ENCODE results near the gene SH2D2A. TPM values are rescaled to one million over a fixed set of nuclear protein-coding genes. Genes with fewer than 3 reads are reported as not detected.

SH2D2A gene
- total RNA-seq, 2 experiments from 2014 or later = 186 TPM

DNA sequence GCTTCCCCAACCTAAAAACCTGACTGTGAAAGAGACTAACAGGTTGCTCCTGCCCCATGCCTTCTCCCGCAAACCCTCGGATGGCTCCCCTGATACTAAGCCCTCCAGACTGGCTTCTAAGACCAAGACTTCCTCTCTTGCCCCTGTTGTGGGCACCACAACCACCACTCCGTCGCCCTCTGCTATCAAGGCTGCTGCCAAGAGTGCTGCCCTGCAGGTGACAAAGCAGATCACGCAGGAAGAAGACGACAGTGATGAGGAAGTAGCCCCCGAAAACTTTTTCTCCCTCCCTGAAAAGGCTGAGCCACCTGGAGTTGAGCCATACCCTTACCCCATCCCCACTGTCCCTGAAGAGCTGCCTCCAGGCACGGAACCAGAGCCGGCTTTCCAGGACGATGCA lies 30.0 kb downstream of the SH2D2A start:
- Mint-ChIP-seq H3K27me3 (no peaks in the 10 kb centered on the region), H3K36me3 (peaks cover 25% of the 10 kb centered on the region), H3K9me3 (no peaks in the 10 kb centered on the region), H3K4me3 (no peak overlapping the region), H3K27ac (no peak overlapping the region), H3K4me1 (peaks cover 6% of the 10 kb centered on the region)
- DNase-seq = no peak

DNA sequence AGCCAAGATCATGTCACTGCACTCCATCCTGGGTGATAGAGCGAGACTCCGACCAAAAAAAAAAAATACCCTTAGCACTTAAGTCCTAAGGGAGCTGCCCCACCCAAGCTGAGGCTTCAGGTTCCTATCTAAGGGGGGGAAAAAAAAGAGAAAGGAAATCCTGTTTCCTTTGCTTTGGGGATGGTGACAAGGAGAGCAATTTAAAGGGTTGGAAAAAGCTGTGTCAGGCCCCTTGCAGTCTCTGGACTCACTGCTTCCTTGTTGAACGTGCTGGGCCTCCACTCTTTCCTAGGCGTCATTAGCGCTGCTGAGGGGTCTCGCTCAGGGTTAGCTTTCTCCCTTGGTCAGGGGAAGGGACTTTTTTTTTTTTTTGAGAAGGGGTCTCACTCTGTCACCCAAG lies 31.2 kb downstream of the SH2D2A start:
- Mint-ChIP-seq H3K9me3 (no peaks in the 10 kb centered on the region), H3K36me3 (peaks cover 28% of the 10 kb centered on the region), H3K27ac (no peak overlapping the region), H3K27me3 (no peaks in the 10 kb centered on the region), H3K4me1 (peaks cover 14% of the 10 kb centered on the region), H3K4me3 (no peak overlapping the region)
- DNase-seq = no peak

DNA sequence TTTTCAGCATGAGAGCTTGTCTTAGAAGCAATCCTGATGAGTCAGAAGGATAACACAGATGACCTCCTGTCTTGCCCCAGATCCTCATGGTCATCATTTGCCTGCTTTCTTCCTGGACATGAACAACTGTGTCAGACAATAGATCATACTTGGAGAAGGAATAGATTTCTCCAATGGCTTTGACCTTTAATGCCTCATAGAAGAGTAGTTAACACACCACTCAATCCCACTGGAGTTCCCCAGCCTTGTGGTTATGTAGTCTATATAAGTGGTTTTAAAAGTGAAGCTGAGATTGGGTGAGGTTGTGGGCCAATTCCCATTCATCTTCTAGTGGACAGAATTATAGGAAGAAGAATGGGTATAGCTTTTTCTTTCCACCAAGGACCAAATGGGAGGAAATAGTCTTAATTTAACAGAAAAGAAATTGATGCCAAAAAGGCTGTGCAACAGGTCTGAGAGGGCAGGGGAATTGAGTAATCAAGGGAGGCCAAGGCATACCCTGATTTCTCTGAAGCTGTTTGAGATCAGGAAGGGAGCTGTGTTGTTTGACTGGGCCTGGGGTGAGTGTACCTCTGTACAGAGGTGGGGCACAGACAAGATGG lies 35.0 kb downstream of the SH2D2A start:
- peak overlapping the region; percentile 61 for H3K27ac Mint-ChIP-seq

DNA sequence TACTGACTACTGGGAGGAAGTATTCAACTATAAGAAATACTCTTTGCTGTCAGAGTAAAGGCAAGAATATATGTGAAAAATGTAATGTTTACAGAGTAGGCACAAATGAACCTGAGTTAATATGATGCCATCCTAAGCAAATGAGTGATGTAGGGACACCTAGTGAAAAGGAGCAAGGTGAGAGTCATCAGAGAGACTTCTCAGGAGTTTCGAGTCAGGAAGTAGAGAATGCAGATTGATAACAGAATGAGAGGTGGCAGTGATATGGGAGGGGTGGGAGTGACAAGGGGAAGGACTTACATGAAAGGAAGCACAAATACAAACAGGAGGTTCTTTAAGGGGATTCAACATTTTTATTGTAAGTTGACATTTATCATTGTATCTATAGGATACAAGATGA lies 39.1 kb downstream of the SH2D2A start:
- Mint-ChIP-seq H3K27ac (no peak overlapping the region), H3K36me3 (peaks cover 18% of the 10 kb centered on the region), H3K4me1 (peaks cover 45% of the 10 kb centered on the region), H3K27me3 (no peaks in the 10 kb centered on the region), H3K4me3 (no peak overlapping the region), H3K9me3 (no peaks in the 10 kb centered on the region)
- no peak for DNase-seq

More for the DNA sequence above, 35.0 kb downstream of the SH2D2A start:
- H3K4me3 Mint-ChIP-seq = no peak overlapping the region
- peaks cover 20% of the 10 kb centered on the region for H3K36me3 Mint-ChIP-seq
- no peaks in the 10 kb centered on the region for H3K9me3 Mint-ChIP-seq
- H3K27me3 Mint-ChIP-seq = no peaks in the 10 kb centered on the region
- H3K4me1 Mint-ChIP-seq = peaks cover 28% of the 10 kb centered on the region
- no peak for DNase-seq

DNA sequence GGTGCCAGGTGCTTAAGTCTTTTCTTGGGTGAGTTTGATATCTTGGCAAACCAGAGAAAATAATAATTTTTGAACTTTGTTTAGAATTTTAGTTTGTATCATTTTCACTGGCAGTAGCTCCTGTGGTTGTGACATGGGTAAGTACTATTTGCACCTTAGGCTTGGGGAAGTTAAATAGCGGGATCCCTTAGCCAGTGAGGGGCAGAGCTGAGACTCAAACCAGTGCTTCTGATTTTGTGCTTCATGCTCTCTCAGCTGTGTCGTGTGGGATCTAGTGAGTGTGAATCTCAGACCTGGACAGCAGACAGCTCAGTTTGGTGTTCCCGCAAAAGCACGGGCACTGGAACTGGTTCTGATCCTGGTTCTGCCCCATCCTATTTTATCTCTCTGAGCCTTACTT lies 39.7 kb downstream of the SH2D2A start:
- no peak for DNase-seq
- peaks cover 22% of the 10 kb centered on the region for H3K36me3 Mint-ChIP-seq
- no peak overlapping the region for H3K4me3 Mint-ChIP-seq

DNA sequence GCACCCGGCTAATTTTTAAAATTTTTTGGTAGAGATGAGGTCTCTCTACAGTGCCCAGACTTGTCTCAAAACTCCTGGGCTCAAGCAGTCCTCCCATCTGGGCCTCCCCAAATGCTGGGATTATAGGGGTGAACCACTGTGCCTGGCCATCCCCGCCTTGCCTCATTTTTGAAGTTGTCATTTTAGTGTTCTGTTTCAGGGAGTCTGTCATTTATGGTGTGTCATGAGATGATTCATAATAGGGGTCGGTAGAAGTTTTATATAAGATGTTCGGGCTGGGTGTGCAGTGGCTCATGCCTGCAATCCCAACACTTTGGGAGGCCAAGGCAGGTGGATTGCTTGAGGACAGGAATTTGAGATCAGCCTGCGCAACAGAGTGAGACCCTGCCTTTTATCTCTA lies 40.8 kb downstream of the SH2D2A start:
- Mint-ChIP-seq H3K27me3 (no peaks in the 10 kb centered on the region), H3K9me3 (no peaks in the 10 kb centered on the region), H3K36me3 (peaks cover 23% of the 10 kb centered on the region), H3K27ac (no peak overlapping the region), H3K4me1 (peaks cover 46% of the 10 kb centered on the region), H3K4me3 (no peak overlapping the region)
- DNase-seq = no peak

More for the DNA sequence above, 39.7 kb downstream of the SH2D2A start:
- H3K27me3 Mint-ChIP-seq = no peaks in the 10 kb centered on the region
- H3K4me1 Mint-ChIP-seq = peaks cover 49% of the 10 kb centered on the region
- no peak overlapping the region for H3K27ac Mint-ChIP-seq
- no peaks in the 10 kb centered on the region for H3K9me3 Mint-ChIP-seq

DNA sequence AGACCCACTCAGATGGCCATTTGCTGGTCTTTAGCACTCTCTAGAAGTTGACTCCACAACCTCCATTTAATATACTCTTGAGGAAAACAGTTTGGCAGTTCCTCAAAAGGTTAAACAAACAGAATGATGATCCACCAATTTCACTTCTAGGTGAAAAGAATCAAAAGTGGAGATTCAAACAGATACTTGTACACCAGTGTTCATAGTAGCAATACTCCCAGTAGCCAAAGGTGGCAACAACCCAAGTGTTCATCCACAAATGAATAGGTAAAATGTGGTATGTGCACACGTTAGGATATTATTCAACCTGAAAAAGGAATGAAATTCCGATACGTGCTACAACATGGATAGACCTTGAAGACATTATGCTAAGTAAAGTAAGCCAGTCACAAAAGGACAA lies 43.0 kb downstream of the SH2D2A start:
- Mint-ChIP-seq H3K4me3 (no peak overlapping the region), H3K27ac (no peak overlapping the region), H3K4me1 (peaks cover 63% of the 10 kb centered on the region), H3K36me3 (peaks cover 40% of the 10 kb centered on the region), H3K9me3 (no peaks in the 10 kb centered on the region), H3K27me3 (no peaks in the 10 kb centered on the region)
- DNase-seq = no peak

DNA sequence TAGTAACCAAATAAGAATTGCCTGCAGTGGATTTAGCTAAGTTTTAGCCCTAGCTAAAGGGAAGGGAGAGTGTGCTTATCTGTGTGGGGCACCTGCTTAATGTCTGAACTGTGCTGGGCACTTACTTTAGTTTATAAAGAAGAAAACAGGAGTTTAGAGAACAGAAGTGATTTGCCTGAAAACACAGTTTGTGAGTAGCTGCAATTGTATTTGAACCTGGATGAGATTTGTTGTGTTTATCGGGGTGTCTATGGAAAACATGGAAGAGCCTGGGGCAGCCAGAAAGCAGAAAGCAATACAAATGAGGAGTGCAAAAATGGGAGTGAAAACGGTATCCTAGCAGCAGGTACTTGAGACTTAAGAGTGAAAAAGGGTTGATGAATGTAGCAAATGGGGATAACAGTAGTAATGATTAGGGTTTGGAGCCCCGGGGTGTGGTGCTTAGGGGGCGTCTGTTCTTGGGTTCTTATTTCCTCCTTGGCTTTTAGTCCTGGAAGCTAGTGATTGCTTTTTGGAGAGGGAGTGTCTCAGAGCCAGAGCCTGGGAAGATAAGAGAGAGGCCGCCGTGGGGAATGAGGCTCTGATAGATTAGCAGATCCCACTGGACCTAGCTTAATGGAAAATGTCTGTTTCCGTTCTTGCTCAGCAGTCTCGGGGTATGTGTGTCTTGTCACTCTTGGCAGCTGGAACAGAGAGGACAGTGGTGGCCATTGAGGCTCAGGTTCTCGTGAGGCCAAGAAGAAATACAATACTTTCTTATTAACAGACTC lies 43.7 kb downstream of the SH2D2A start:
- Mint-ChIP-seq H3K36me3 (peaks cover 45% of the 10 kb centered on the region), H3K9me3 (no peaks in the 10 kb centered on the region), H3K27ac (no peak overlapping the region), H3K27me3 (no peaks in the 10 kb centered on the region), H3K4me3 (no peak overlapping the region), H3K4me1 (peaks cover 62% of the 10 kb centered on the region)
- no peak for DNase-seq

DNA sequence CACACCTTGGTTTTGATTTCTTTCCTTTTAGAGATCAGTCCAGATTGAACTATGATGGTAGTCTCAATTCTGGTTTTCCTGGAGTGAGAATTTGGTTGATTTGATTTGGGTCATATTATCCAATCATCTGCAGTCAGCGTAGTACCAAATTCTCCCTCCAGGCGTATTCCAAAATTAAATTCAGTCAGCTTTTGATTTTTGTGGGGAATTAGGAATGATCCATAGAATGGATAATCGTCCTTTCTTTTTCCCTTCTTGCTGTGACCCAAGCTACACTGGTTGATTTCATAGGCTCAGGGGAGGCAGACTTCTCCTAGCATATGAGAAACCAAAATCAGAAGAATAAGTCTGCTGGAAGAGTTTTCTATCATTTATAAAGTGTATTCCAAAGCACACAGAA lies 44.4 kb downstream of the SH2D2A start:
- Mint-ChIP-seq H3K4me1 (peaks cover 56% of the 10 kb centered on the region), H3K27ac (no peak overlapping the region), H3K27me3 (no peaks in the 10 kb centered on the region), H3K4me3 (no peak overlapping the region), H3K9me3 (no peaks in the 10 kb centered on the region), H3K36me3 (peaks cover 45% of the 10 kb centered on the region)
- DNase-seq = no peak

DNA sequence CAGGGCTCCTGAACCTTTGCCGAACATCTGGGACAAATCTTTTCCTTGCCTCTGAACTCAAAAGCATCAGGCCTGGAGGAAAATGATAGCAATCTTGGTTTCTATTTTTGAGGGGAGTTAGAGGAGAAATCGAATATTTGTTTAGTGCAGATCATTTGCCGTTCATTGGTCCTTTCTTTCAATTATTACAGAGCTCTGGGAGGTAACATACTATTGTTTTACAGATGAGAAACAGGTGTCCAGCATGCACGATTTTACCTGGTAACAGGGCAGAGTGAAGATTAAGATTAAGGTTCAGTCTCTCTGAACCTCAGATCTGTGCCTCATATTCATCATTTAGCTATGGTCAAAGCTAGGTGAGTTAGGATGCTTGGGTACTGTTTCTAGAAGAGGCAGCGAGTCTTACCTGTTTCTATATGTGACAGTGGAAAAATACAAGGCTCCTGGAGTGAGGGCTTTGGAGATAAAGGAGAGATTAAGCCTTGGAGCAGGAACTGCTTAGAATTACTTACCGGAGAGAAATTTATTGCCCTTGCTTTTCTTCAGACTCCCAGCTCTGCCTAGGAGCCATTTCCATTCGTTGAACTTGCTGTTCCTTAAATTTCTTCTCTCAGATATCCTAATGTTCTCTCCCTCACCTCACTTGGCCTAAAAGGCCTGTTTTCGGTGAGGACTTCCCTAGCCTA lies 47.9 kb downstream of the SH2D2A start:
- no peak for DNase-seq
- Mint-ChIP-seq H3K4me1 (peaks cover 54% of the 10 kb centered on the region), H3K36me3 (peaks cover 43% of the 10 kb centered on the region), H3K9me3 (no peaks in the 10 kb centered on the region), H3K27ac (peak overlapping the region; percentile 26), H3K4me3 (no peak overlapping the region), H3K27me3 (no peaks in the 10 kb centered on the region)

DNA sequence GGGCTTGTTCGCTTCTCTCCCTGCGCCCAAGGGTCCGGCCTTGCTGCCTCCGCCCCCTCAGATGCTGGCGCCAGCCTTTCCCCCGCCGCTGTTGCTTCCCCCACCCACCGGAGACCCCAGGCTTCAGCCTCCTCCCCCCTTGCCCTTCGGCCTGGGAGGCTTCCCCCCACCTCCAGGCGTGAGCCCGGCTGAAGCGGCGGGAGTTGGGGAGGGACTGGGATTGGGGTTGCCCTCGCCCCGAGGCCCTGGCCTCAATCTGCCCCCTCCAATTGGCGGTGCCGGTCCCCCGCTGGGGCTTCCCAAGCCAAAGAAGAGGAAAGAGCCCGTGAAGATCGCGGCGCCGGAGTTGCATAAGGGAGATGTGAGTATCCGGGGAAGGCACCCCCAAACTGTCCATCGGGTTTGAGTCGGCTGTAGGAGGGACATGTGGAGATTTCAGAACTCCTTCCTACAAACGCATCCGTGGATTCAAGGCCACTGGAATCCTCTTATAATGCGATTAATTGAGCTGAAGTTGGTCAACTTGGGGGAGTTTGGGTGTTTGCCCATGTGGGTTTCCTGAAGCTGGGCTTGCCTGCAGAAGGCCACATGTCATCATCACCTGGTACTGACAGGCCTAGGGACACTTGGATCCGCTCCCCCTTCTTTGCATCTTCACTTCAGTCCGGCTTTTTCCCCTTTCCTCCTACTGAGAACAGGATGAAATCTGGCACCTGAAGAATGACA lies 48.6 kb downstream of the SH2D2A start:
- Mint-ChIP-seq H3K4me1 (peaks cover 47% of the 10 kb centered on the region), H3K36me3 (peaks cover 37% of the 10 kb centered on the region), H3K27ac (no peak overlapping the region), H3K4me3 (no peak overlapping the region), H3K27me3 (no peaks in the 10 kb centered on the region), H3K9me3 (no peaks in the 10 kb centered on the region)
- DNase-seq = no peak

DNA sequence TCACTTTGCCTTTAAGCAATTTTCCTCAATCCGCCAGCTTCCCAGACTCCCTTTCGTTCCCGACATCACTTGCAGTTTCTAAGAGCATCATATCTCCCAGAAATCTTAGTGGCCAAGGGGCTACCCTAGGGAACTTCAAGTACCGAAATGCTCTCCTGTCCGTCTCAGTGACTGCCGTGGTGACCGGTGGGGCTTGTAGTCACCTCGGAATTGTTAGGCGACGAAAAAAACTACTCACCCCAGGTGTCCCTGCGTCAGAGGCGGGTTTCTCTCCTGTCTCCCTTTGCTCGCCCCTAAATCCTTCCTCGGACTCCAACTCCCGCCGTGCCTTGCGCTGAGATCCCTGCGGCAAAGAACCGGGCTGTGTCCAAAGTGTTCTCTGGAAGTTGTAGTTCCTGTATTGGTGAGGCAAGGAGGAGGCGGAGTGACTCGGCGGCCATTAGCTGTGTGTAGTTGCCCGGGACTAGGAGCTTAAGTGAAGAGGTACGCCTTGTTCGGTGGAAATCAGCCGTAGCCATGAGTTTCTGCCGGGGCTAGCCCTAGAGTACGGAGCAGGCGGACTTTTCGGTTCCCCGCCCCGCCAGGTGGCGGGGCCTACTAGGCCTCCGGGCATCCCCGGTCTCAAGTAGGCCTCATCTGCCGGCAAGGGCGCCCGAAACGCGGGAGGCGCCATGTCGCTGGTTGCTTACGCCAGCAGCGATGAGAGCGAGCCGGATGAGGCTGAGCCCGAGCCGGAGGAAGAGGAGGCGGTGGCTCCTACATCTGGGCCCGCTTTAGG lies 49.4 kb downstream of the SH2D2A start, which contains the start of gene PRCC:
Gene PRCC, plus strand, starts transcription at position 435 of the 778 bp plus-strand sequence. Its CDS starts 237 bp downstream, at position 672.
- no peak within 1 kb of the TSS for H3K27ac Mint-ChIP-seq
- no peaks in the 10 kb centered on the region for H3K9me3 Mint-ChIP-seq
- no peak within 1 kb of the TSS for H3K4me3 Mint-ChIP-seq
- peak; percentile 97 for DNase-seq
- H3K27me3 Mint-ChIP-seq = no peaks in the 10 kb centered on the region
- H3K36me3 Mint-ChIP-seq = peaks cover 30% of the 10 kb centered on the region
- peaks cover 41% of the 10 kb centered on the region for H3K4me1 Mint-ChIP-seq

DNA sequence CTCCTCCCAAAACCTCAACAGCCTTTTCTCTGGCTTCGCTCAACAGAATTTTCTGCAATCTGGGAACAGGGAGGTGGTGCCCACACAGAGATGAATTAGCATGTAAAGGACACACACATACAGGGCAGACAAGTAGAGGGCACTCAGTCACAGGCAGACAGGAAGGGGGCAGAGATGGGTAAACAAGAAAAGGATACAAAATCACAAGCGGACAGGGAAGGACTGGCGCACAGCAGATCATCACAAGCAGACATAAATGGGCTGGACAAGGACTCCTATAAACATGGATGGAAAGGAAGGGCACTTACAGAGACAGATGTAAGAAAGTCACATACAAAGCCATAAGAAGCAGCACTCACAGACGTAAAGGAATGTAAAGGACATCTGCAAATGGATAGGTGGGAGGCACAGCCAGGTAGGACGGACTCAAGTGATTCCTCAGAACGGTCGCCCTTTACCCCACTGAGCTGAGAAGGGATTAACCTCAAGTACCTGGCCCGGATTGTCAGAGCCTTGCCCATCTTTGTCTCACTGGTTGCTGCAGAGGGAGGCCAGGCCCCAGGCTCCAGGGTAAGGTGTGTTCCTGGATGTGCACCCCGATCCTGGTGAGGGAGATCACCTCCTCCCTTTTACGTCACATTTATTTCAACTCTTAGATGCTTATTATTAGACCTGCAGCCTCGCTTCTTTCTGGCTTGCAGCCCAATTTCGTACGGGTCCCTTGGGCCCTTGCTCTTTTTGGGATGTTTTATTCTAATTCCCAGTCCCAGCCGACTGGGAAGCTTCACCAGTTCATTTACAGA lies 50.1 kb downstream of the SH2D2A start:
- peaks cover 28% of the 10 kb centered on the region for H3K36me3 Mint-ChIP-seq

DNA sequence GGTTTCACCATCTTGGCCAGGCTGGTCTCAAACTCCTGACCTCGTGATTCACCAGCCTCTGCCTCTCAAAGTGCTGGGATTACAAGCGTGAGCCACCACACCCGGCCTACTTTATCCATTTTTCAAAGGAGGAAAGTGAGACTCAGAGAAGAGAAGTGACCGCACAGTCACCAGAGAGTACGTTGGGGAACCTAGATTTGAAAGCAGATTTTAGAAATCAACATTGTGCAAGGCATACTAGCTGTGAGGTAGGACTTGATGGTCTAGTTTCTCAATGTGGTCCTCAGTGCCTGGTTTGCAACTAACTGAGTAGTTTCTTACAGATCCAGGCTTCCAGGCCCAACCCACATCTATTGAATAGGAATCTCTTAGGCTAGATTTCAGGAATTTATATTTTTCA lies 51.0 kb downstream of the SH2D2A start:
- no peak for DNase-seq
- peaks cover 31% of the 10 kb centered on the region for H3K4me1 Mint-ChIP-seq
- no peaks in the 10 kb centered on the region for H3K27me3 Mint-ChIP-seq
- H3K9me3 Mint-ChIP-seq = no peaks in the 10 kb centered on the region
- H3K4me3 Mint-ChIP-seq = no peak overlapping the region
- H3K36me3 Mint-ChIP-seq = peaks cover 21% of the 10 kb centered on the region
- no peak overlapping the region for H3K27ac Mint-ChIP-seq

More for the DNA sequence above, 50.1 kb downstream of the SH2D2A start:
- Mint-ChIP-seq H3K4me3 (no peak overlapping the region), H3K27me3 (no peaks in the 10 kb centered on the region), H3K27ac (no peak overlapping the region), H3K4me1 (peaks cover 38% of the 10 kb centered on the region), H3K9me3 (no peaks in the 10 kb centered on the region)
- DNase-seq = peak; percentile 28

Measured in activated naive CD8-positive, alpha-beta T cell treated with anti-CD3 and anti-CD28 coated beads for 36 hours (primary cell).